HG02938 (cell line): Measurements from ENCODE around the gene SVOPL.

ENCODE experiments used
- ATAC-seq: cut with Tn5 transposase; IDR thresholded peaks from one replicate; pipeline ENCODE4 v1.9.1; 2021; ENCODE audit warnings: mild to moderate bottlenecking, moderate library complexity; ENCODE audit not compliant: unreplicated experiment

Gene SVOPL

DNA sequence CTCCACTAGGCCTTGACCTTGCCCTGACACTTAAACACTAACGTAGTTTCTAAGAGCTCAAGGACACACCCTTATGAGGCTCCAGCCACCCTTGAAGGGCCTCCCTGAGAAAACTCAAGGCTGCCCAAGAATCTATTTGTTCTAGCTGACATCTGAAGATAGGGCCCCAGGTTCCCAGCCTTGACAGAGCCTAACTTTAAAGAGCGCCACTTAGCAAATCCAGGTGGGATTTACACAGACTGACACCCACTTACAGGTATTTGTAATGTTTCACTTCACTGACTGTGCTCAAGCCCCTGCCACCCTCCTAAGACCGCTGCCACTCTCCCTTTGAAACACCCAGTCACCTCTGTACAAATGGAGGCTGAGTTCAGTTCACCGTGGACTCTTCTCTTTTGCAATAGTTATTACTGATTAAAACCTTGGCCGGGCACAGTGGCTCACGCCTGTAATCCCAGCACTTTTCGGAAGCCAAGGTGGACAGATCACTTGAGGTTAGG, 90.4 kb downstream of the SVOPL start:
- ATAC-seq, result no peak

DNA sequence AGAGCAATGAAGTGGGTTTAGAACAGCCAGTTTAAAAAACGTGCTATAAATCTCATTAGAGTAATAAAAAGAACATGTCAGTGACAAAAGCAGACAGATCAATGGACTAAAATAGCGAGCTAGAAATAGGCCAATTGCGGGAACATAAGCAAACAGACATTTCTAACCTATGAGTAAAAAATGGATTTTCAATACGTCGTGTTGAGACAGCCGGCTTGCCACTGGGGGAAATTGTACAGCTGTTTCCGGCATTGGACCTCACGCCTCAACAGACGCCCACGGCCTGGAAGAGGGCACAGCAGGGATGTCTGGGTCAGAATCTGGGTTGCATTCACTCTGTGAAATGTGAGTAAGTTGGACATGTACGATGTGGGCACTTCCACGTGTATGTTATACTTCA, 92.9 kb downstream of the SVOPL start:
- no peak for ATAC-seq

DNA sequence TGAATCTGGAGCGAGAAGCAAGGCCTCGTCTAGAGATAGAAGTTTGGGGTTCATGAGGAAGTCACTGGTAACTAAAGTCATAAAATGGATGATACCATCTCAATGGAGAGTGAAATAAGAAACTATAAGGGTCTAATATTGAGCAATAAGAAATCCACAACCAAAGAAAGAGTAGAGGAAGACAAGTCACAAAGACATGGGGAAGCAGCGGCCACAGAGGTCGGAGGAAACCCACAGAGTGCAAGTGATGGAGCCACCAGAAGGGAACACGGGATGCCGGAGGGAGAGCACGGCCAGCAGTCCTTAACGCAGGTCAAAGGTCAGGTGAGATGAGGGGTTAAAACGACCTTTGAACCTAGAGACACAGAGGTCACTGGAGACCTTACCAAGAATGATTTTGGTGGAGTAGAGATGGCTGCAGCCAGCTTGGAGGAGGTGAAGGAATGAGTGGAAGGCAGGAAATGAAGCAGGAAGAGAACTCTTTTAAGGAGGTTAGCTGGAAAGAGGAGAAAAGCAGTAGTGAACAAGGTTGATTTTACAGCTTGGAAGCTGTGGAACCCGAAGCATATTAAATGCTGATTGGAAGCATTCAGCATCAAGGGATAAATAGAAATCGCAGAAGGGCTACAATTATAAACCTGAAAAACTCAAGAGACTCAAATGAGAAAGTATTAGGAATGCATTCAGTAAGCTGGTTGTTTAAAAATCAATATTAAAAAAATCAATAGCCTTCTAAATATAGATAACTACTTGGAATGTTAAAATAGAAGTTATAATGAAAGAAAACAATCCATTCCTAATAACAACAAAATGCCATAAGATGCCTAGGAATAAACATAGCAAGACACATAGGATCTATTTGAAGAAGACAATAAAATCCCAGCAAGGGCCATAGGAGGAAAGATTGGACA, 93.7 kb downstream of the SVOPL start:
- no peak for ATAC-seq

DNA sequence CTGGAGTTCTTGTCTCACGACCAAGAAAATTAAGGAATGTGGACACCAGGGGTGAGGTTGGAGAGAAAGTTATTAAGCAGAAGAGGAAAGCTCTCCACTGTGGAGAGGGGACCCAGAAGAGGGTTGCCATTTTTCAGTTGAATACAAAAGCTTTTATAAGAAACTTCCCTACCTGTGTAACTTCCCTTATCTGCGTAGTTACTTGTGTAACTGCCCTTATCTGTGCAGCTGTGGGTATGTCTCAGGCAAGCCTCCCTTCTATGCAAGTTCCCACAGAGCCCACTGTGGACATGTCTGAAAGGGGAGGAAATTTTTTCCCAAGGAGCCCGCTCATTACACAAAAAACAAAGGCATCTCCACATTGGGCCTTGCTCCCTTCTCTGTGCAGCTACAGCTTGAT, 94.9 kb downstream of the SVOPL start:
- ATAC-seq, result no peak

DNA sequence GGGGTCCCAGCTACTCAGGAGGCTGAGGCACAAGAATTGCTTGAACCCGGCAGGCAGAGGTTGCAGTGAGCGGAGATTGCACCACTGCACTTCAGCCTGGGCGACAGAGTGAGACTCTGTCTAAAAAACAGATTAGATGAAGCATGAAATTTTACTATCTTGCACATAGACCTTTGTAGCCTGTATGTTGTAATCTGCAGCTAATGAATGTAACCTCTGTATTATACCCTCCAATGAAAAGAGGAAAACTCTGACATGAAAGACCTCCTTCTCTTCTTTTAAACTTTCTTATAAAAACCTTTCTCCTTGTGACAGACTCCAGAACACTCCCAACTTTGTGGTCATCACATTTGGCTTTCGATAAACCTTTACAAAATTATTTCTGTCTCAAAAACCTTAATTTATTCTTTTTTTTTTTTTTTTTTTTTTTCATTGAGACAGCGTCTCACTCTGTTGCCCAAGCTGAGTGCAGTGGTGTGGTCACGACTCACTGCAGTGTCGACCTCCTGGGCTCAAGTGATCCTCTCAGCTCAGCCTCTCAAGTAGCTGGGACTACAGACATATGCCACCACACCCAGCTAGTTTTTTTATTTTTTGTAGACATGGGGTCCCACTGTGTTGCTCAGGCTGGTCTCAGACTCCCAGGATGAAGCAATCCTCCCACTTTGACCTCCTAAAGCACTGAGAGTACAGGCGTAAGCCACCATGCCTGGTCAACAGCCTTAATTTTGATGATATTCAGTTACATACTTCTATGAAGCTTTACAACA, 97.4 kb downstream of the SVOPL start:
- no peak for ATAC-seq

DNA sequence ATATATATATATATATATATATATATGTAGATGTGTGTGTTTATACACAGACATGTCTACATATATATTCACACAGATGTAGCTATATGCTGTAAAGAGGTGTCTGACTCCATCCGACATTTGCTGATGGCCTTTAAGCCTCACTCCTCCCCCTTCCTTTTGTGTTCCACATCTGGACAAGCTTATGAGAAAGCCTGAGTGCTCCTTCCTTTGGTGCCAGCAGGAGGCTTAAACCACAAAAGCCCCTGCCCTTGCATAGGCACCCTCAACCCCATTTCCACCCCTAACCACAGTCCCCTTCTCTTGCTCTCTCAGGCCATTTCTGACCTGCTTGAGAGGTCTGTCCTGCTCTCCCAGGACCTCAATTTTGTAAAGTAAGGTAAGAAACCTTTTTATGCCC, 98.7 kb downstream of the SVOPL start:
- ATAC-seq, result no peak

DNA sequence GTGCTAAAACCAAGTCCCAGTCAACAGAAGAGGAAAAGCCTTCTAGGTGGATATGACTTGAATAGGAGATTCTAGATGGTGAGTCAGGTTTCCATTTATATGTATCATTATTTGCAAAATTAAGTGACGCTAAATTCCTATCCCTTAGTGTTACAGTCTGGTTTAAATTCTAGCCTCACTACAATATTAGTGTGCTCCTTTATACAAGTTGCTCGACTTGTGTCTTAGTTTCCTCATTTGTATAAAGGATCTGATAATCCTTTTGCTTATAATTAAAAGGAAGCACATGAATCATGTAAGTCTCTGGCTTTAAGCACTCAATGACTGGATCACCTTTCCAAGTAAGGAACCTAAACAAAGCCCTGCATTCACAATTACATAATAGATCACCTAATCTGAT, 105.7 kb downstream of the SVOPL start:
- ATAC-seq, result no peak

DNA sequence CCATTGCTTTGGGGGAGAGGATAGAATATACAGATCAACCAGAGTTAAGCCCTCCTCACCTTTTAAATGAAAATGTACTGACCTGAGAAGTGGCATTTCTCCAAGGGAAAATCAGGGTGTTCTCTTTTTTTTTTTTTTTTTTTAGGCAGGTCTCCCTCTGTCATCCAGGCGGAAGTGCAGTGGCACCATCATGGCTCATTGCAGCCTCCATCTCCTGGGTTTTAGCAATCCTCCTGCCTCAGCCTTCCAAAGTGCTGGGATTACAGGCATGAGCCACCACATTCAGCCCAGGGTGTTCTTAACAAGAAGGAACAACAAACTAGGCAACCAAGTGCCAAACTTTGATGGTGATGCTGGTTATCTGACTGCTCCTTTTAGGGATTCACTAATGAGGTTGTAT, 111.0 kb downstream of the SVOPL start:
- no peak for ATAC-seq

DNA sequence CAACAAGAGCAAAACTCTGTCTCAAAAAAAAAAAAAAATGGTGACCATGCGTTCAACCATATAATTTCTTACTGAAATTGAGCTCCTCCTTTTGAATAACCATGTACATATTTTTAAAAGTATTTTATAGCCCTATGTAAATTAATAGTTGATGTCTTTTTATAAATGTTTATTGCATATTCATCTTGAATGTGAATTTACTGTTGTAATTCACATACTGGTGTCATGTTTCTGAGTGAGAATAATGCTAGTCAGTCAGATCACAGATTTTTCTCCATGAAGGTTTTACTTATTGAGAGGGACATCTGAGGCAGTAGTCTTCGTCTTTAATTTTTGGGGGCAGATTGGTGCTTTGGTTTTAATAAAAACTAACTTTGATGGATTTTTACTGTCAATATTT, 112.2 kb downstream of the SVOPL start:
- ATAC-seq, result no peak

DNA sequence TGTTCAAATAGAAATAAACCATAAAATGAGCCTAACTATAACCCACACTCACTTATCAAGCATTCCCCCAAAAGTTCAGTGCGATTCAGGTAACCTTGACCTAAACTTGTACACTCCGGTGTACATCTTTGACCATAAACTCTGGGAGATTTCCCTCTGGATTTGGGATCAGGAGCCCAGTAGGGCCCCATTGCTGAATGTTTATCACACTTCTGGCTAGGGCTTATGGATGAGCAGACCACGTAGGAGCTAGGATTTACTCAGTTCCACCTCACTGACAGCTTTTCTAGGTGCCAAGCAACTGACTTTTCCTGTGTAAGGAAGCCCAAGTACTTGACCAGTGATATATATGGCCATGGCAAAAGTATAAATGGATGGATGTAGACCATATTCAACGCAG, 113.7 kb downstream of the SVOPL start:
- no peak for ATAC-seq

DNA sequence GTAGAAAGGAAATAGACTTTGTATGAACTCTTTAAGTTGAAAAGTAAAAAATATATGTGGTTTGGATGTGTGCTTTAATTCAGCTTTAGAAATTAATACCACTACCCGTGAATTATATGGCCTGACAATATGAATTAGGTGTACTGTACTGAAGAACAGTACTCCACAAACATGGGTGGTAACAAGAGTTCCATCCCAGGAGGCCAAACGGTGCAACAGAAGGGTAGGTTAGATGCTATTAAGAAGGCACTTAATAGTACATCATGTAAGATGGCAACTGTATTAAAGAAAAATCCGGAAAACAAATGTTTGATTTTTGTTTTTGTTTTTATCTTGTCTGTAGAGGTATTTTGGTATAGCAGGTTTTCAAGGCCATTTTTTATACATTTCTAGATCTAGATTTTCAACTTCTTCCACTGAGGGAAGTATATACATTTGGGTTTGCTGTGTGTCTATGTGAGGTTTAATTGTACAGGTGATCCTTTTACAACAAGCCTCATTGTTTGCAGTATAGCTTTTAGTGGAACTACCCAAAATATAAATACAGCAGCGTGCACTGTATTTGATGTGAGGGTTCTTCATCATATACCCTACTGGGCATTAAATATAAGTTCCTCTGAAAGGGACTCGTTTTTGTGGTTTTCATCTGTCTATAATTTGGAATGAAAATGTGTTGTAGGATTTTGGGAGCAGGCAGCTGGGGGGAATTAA, 115.7 kb downstream of the SVOPL start:
- ATAC-seq, result no peak

DNA sequence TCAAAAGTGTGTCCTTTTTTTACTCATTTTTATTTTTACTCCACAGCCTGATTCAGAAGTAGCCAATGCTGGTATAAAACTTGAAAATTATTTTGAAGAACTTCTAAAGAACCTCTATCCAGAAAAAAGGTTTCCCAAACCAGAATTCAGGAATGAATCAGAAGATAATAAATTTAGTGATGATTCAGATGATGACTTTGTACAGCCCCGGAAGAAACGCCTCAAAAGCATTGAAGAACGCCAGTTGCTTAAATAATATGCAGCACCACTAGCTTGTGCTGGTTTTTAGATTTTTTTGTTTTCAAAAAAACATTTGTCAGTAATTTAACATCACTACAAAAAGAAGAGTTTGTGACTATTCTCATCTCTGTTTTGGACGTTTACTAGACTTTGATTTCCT, 116.5 kb downstream of the SVOPL start:
- ATAC-seq, result no peak

DNA sequence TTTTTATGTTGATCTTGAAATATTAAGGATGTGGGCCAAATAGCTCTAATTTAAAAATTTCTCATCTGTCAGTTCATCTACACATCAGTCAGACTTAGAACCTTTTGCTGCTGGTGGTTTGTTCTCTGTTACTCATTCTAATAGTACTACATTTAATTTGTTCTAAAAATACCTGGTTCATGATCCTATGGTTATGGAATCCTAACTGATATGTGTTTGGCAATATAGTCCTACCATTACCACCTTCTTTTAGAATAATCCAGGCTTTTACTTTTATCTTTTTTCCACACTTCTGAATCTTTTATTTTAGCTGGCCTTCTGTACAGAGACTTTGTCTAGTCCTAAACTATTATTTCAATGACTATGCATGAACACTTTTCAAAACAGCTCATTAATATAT, 116.9 kb downstream of the SVOPL start:
- ATAC-seq, result no peak

DNA sequence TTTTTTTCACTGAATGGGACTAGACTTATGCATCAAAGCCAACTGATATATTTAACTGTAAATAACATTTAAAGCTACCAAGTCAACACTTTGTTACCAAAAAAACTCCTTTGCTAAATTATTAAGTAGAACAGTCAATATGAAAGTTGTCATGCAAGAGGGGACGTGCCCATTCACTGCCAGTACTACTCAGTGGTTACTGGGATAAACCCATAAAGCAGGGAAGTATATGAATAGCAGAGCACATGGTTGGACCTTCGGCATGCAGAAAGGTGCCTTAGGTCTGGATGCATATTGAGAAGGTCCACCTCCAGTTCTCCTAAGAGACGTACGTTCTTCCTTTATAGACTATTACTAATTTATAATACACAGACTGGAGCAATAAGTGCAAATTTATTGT, 120.1 kb downstream of the SVOPL start:
- ATAC-seq, result no peak

DNA sequence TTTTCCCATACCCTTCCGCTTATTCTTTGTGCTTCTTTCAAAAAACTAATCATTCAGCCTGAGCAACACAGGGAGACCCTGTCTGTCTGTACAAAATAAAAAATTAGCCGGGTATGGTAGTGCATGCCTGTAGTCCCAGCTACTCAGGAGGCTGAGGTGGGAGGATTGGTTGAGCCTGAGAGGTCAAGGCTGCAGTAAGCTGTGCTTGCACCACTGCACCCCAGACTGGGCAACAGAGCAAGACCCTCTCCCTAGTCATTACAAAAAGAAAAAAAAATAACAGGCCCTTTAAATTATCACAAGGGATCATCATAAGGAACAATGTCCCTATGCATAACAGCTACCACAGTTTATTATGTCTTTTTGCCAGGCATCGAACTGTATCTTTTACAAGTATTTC, 121.5 kb downstream of the SVOPL start:
- ATAC-seq, result no peak

DNA sequence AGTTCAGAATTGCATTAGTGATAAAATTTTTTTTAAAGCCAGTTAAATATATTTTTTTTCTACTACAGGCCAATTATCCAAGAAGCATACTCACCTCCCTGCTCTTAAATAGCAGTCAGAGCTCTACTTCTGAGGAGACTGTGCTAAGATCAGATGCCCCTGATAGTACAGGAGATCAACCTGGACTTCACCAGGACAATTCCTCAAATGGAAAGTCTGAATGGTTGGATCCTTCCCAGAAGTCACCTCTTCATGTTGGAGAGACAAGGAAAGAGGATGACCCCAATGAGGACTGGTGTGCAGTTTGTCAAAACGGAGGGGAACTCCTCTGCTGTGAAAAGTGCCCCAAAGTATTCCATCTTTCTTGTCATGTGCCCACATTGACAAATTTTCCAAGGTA, 122.0 kb downstream of the SVOPL start:
- ATAC-seq, result no peak

DNA sequence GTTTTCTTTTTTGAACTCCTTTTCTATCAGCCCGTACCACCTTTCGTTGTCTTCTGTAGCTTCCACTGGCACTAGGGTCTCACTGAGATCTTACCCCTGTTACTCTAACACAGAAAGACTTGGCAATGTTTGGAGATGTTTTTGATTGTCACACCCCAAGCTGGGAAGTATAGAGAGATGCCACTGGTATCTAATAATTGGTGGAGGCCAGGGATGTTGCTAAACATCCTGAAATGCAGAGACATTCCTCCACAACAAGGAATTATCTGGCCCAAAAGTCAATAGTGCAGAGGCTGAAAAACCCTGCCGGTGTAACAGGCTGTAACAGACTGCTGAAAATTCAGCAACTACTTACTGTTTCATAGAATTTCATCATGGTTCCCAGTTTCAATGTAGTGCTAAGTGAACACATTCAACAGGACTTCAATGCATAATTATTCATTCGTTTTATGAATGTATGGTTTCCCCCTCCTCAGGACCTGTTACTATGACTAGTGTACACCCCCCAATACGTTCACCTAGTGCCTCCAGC, 125.2 kb downstream of the SVOPL start:
- no peak for ATAC-seq

DNA sequence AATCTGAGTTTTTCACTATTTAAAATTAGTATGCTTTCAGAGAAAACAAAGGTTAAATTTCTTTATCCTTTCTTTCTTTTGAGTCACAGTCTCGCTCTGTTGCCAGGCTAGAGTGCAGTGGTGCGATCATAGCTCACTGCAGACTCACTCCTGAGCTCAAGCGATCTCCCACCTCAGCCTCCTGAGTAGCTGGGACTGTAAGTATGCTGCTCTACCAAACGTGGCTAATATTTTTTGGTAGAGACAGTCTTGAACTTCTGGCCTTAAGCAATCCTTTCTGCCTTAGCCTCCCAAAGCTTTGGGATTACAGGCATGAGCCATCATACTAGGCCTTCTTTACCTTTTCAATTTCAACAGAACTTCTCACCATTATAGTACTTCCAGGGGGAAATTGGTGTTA, 127.4 kb downstream of the SVOPL start:
- no peak for ATAC-seq

DNA sequence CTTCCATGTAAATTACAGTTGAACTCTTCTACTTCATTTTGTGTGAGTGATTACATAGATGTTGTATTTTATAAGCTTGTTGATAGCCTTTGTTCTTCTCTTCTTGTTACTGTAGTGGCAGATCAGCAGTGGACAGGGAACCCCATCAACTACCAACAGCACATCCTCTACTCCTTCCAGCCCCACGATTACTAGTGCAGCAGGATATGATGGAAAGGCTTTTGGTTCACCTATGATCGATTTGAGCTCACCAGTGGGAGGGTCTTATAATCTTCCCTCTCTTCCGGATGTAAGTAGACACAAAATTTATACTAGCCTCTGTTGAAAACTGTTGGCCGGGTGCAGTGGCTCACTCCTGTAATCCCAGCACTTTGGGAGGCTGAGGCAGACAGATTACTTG, 130.4 kb downstream of the SVOPL start:
- no peak for ATAC-seq

DNA sequence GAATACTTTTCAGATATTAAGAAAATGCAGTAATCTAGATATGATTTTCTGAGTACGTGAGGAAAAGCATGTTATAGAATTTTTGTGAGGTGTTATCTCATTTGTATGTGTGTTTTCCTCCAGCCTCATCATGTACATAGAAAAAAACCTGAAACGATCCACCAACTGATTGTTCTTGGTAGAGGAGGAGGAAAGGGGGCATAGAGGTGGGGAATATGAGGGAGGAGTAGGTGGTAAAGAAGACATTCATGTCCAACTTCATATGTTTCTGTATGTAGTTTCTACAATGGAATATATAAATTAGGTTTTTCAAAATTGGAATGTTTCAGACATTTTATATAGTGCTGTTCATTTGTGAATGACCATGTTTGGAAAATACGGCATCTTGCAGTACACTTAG, 131.7 kb downstream of the SVOPL start:
- no peak for ATAC-seq

DNA sequence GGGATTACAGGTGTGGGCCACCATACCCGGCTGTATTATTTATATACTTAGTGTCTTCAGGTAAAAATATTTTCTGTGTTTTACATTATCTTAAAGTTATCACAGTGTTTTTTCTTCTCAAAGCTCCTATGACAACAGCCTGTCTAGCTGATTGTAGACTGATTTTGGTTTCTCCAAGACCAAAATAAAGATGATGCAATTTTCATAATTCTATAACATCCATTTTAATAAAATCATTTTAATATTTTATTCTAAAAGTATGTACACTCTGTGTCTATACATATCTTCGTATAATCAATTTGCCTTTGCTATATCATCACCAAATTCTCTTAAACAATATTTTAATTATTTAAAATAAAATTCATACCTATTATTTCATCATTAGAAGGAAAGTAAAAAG, 132.5 kb downstream of the SVOPL start:
- ATAC-seq, result no peak
